Measurements from ENCODE around the gene ZNF346.

ZNF346 gene

GRCh38 chr5:177035976-177036375, 13.5 kb downstream of the ZNF346 start:
- TF ChIP-seq CTCF (conservative IDR thresholded peaks at IDR 0.05) = no peak
- no peak overlapping the region for H3K27ac ChIP-seq

- no peak overlapping the region for H3K27ac ChIP-seq
- TF ChIP-seq CTCF (conservative IDR thresholded peaks at IDR 0.05) = no peak
Measured at GRCh38 chr5:177036443-177036842, 13.9 kb downstream of the ZNF346 start.

- TF ChIP-seq CTCF (conservative IDR thresholded peaks at IDR 0.05) = no peak
- no peak overlapping the region for H3K27ac ChIP-seq
Measured at GRCh38 chr5:177036921-177037320, 14.4 kb downstream of the ZNF346 start.

GRCh38 chr5:177040814-177041420, 18.4 kb downstream of the ZNF346 start:
- H3K27ac ChIP-seq = no peak overlapping the region
- no peak for TF ChIP-seq CTCF (conservative IDR thresholded peaks at IDR 0.05)

GRCh38 chr5:177041936-177042335, 19.4 kb downstream of the ZNF346 start:
- TF ChIP-seq CTCF (conservative IDR thresholded peaks at IDR 0.05) = no peak

GRCh38 chr5:177043114-177043513, 20.6 kb downstream of the ZNF346 start:
- H3K27ac ChIP-seq = no peak overlapping the region
- no peak for TF ChIP-seq CTCF (conservative IDR thresholded peaks at IDR 0.05)

More at GRCh38 chr5:177041936-177042335, 19.4 kb downstream of the ZNF346 start:
- H3K27ac ChIP-seq = no peak overlapping the region

- no peak overlapping the region for H3K27ac ChIP-seq
- TF ChIP-seq CTCF (conservative IDR thresholded peaks at IDR 0.05) = no peak
Measured at GRCh38 chr5:177043958-177044357, 21.5 kb downstream of the ZNF346 start.

Measured in VCaP (cell line).